HG03103 (cell line): Measurements from ENCODE around the gene SYNDIG1.

ENCODE experiments used
- ATAC-seq: cut with Tn5 transposase; IDR thresholded peaks from one replicate; pipeline ENCODE4 v1.9.1; 2021; ENCODE audit warnings: low read depth; ENCODE audit not compliant: unreplicated experiment

The SYNDIG1 gene

GRCh38 chr20:24699321-24700165 lies 230.1 kb downstream of the SYNDIG1 start:
- no peak for ATAC-seq

- no peak for ATAC-seq
These were observed 230.9 kb downstream of the SYNDIG1 start for GRCh38 chr20:24700166-24700860.

- ATAC-seq, result no peak
These were observed 231.6 kb downstream of the SYNDIG1 start for GRCh38 chr20:24701027-24701426.

DNA sequence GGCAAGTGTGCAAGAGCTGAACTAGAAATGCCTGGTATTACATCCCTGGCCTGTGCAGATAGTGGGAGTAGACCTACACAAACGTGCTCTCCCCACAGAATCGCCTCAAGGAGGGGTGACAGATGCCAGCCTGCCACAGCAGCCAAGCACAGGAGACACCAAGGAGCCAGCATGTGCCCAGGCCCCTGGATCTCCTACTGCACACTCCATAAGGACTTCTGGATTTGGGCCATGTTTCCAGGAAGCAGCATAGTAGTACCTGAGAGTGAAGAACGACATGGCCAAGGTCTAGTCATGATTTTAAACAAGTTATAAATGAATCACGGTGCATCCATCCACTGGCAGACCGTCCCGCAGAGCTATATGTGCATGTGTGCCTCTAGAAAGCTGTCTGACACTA lies 232.2 kb downstream of the SYNDIG1 start:
- ATAC-seq, result no peak

- no peak for ATAC-seq
These were observed 233.3 kb downstream of the SYNDIG1 start for GRCh38 chr20:24702501-24703283.

GRCh38 chr20:24703284-24703610 lies 233.8 kb downstream of the SYNDIG1 start:
- no peak for ATAC-seq

DNA sequence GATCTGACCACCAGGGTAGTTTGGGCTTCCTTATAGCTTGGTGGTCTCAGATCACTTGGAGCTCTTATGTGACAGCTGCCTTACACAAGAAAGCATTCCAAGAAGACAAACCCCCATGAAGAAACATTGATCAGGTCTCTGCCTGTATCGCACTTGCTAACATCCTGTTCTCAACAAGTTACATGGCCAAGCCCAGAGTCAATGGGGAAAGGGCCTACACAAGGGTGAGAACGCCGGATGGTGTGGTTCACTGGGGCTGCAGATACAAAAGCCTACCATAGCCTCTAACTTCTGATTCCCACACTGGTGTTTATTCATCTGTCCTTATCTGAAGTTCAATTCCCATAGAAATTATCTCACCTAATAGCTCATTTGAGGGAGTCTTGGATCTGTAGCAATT lies 235.5 kb downstream of the SYNDIG1 start:
- no peak for ATAC-seq

DNA sequence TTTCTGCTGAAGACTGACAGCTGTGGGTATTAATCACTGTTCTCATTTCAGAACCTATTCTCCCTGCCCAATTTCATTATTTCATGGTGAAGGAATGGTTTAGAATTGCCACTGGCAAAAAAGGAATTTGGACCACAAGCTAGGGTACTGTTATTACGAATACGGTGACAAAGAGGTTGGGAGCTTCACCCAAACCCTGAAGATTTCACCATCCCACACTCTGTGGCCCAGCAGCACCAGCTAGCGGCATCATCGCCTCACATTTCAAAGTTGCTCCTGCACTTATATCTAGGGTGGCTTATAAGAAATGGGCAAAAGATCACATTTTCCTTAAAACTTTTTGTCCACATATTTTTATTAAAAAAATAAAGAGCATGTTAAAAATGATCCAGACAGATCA lies 236.1 kb downstream of the SYNDIG1 start:
- no peak for ATAC-seq

DNA sequence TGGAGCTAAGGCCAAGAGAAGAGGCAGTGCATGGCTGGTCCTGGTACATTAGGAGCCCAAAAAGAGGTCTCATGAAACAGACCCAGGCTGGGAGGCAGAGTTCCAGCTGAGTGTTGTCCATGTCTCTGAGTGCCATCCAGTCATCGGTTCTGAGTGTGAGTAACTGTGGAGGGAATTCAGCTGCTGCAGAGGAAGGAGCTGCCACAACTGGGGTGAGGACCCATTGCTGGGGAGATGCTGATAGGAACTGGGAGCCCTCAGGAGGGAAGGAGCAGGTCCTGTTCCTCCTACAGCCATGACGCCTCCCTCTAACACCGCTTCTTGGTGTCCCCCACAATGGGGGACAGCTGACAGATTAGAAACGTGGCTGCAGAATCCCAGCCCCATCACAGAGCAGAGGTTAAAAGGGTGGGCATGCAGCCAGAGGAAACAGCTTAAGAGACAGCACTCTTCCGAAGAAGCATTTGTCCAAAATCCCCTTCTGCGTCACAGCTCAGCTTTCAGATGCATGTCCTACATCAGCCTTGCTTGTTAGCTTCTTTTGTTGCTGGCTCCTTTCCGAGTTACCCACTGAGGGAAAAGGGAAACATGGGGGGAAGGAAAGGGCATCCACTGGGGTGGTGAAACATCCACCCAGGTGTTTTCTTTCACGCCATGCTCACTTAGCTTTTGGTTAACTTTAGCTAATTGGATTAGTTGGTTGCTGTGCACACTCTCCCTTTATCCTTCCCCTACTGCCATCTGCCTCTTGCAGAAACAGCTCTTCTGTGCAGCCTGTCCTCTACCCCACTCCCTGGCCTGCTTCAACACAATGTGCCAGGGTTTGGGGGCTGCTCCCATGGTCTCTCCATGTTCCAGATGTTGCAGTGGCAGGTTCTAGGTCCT lies 239.2 kb downstream of the SYNDIG1 start:
- ATAC-seq, result no peak
